ENCODE measurements around the gene ETV4. TPM values are rescaled to one million over a fixed set of nuclear protein-coding genes. Genes with fewer than 3 reads are reported as not detected.

ETV4 gene
- total RNA-seq, 1 experiment from 2014 or later = 147 TPM

- H3K4me2 ChIP-seq (ENCODE audit: low read length) = no peak overlapping the region
- no peaks in the 10 kb centered on the region for H3K27me3 ChIP-seq (ENCODE audit: low read length)
- TF ChIP-seq EZH2phosphoT487 (IDR thresholded peaks at IDR 0.05; ENCODE audit: borderline replicate concordance, low read length) (no peak), EZH2 (IDR thresholded peaks at IDR 0.05; ENCODE audit: low read length, unreplicated experiment) (no peak), CTCF (conservative IDR thresholded peaks at IDR 0.05; ENCODE audit: low read depth, low read length) (no peak)
- no peaks in the 10 kb centered on the region for H3K9me2 ChIP-seq (replicated peaks; ENCODE audit: low read length)
- intact Hi-C loops (cut with micrococcal nuclease) = loop anchor here (5.0 kb wide), 1 partner anchor 184 kb away; no protein-coding TSS in a partner anchor
- H2AFZ ChIP-seq (ENCODE audit: low read length) = no peak overlapping the region
- H3K9me3 ChIP-seq (ENCODE audit: low read length) = no peaks in the 10 kb centered on the region
- H3K36me3 ChIP-seq (ENCODE audit: low read depth, low read length) = no peaks in the 10 kb centered on the region
- ATAC-seq (no peak), DNase-seq (no peak)
- peak overlapping the region; percentile 37; the same call in 1 of the 2 replicates for H3K9ac ChIP-seq (ENCODE audit: low read length)
- no peaks in the 10 kb centered on the region for H3K79me2 ChIP-seq (ENCODE audit: low read length)
- ChIA-PET CTCF (interaction anchor here (0.6 to 3.0 kb wide), 3 partner anchors 45 to 96 kb away, joined by 3 to 41 read pairs (median 17); no protein-coding TSS in a partner anchor), POLR2A (ENCODE audit: unreplicated experiment) (no interaction called here)
- H3K4me1 ChIP-seq (ENCODE audit: insufficient read depth, low read length) = peaks cover 33% of the 10 kb centered on the region
- no peaks in the 10 kb centered on the region for H3F3A ChIP-seq (ENCODE audit: low read length, unreplicated experiment)
- no TSS peak for BruUV-seq (replicated peaks)
- H3K27ac ChIP-seq (ENCODE audit: low read length) = peak overlapping the region; percentile 57
- no peaks in the 10 kb centered on the region for H4K20me1 ChIP-seq (ENCODE audit: low read length)
- H3K4me3 ChIP-seq (ENCODE audit: low read length) = no peak overlapping the region
Measured at GRCh38 chr17:43577664-43578403, 31.7 kb upstream of the ETV4 start.

- Histone ChIP-seq H3K9ac (ENCODE audit: low read length) (no peak overlapping the region), H3K9me2 (replicated peaks; ENCODE audit: low read length) (no peaks in the 10 kb centered on the region), H3F3A (ENCODE audit: low read length, unreplicated experiment) (no peaks in the 10 kb centered on the region), H3K4me3 (ENCODE audit: low read length) (no peak overlapping the region), H3K4me2 (ENCODE audit: low read length) (no peak overlapping the region), H2AFZ (ENCODE audit: low read length) (no peak overlapping the region), H3K36me3 (ENCODE audit: low read depth, low read length) (no peaks in the 10 kb centered on the region), H3K4me1 (ENCODE audit: insufficient read depth, low read length) (peaks cover 33% of the 10 kb centered on the region), H3K9me3 (ENCODE audit: low read length) (no peaks in the 10 kb centered on the region), H3K27ac (ENCODE audit: low read length) (no peak overlapping the region), H3K79me2 (ENCODE audit: low read length) (no peaks in the 10 kb centered on the region), H3K27me3 (ENCODE audit: low read length) (no peaks in the 10 kb centered on the region), H4K20me1 (ENCODE audit: low read length) (no peaks in the 10 kb centered on the region)
- POLR2A ChIA-PET (ENCODE audit: unreplicated experiment) = interaction anchor here (0.7 kb wide), 1 partner anchor 97 kb away, joined by 3 read pairs; no protein-coding TSS in a partner anchor
- intact Hi-C loops (cut with micrococcal nuclease) = loop anchor here (1.0 to 5.0 kb wide), 3 partner anchors 56 to 186 kb away; no protein-coding TSS in a partner anchor
- CTCF ChIA-PET = interaction anchor here (0.7 to 3.0 kb wide), 3 partner anchors 94 to 106 kb away, joined by 3 to 41 read pairs (median 11); no protein-coding TSS in a partner anchor
- BruUV-seq (replicated peaks) = no TSS peak
- ATAC-seq = peak; percentile 72
- peak; percentile 93 for DNase-seq
- TF ChIP-seq CTCF (conservative IDR thresholded peaks at IDR 0.05; ENCODE audit: low read depth, low read length) (peak; percentile 95), EZH2phosphoT487 (IDR thresholded peaks at IDR 0.05; ENCODE audit: borderline replicate concordance, low read length) (no peak)
Measured at GRCh38 chr17:43576563-43577229, 30.6 kb upstream of the ETV4 start.
